Dermis microvascular lymphatic vessel endothelial cell (primary cell): ENCODE data around the gene PRKG1. TPM values are rescaled to one million over a fixed set of nuclear protein-coding genes. Genes with fewer than 3 reads are reported as not detected.
"Not testable (repeated sequence)": the region's sequence is repeated elsewhere in the genome, so short reads cannot be mapped to it uniquely, and the experiment has no call there.

Experiments used
- DNase-seq, 2 donors: peaks; one replicate each; pipeline versions ENCODE4 v3.0.0 to v3.0.0-alpha.2; 2010; ENCODE audit warnings: low read depth in 2 of 2
- total RNA-seq: library from RNA; depleted of rRNA; stranded (reverse); fragments of >200 nt; gene quantifications from 2 replicates; pipeline ENCODE4 v1.2.1, GENCODE V29; 2014

The PRKG1 gene
- total RNA-seq, 1 donor from 2014 or later, result 0.64 TPM

- no peak for DNase-seq
Observed at GRCh38 chr10:51377070-51377931, 303.0 kb downstream of the PRKG1 start.

DNA sequence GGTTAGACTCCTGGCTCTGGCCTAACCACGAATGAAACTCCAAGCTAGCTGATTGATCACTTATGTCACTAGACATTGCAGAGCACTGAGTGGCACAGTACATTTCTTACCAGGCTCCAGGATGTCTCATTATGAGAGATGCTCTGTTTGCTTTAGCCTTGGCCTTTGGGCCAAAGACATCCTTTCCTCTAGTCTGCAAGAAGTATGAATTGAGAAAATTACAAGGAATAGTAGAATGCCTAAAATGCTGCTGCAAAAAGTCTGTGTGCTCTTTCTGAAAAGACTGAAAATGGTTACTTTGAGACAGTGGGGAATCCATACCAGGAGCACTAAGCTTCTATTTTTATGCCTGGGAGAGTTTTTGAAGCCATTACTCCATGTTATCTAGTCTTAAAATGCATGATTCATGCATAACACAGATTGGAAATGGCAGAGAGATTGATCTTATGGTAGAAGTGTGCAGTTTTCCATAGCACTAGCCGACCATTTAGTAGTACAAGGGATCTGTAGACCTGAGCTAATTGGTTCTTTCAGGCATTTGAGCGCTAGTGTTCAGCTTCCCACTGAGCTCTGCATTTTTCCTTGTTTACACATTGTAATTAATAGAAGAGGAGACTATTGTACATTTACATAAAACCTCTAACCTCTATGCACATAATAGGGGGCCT is 303.8 kb downstream of the PRKG1 start:
- no peak for DNase-seq

DNA sequence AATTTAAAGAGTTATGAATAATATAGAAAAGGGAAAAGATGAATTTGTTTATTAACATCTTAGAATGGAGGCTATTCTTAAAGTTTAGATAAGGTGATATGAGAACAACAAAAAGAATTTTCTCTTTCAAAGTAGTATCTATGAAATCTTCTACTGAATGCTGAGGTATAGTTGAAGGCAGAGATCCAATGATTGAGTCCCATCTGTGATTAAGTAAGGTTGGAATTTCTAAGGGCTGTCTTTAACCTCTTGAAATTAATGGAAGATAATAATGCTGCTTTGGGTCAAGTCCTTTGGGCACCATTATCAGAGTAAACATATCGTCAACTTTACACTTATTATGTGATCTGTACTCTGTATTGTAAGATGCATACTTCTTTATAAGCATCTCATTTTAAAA is 307.9 kb downstream of the PRKG1 start:
- no peak for DNase-seq

GRCh38 chr10:51384971-51385370 is 310.7 kb downstream of the PRKG1 start:
- DNase-seq, result no peak

GRCh38 chr10:51386248-51386885 is 312.1 kb downstream of the PRKG1 start:
- no peak for DNase-seq

GRCh38 chr10:51389415-51390321 is 315.4 kb downstream of the PRKG1 start:
- DNase-seq, result peak in 1 of 2 donors; percentile 56

DNA sequence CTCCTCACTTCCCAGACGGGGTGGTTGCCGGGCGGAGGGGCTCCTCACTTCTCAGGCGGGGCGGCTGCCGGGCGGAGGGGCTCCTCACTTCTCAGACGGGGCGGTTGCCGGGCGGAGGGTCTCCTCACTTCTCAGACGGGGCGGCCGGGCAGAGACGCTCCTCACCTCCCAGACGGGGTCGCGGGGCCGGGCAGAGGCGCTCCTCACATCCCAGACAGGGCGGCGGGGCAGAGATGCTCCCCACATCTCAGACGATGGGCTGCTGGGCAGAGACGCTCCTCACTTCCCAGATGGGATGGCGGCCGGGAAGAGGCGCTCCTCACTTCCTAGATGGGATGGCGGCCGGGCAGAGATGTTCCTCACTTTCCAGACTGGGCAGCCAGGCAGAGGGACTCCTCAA is 318.7 kb downstream of the PRKG1 start:
- DNase-seq, result not testable (repeated sequence)

- no peak for DNase-seq
Observed at GRCh38 chr10:51394039-51394438, 319.8 kb downstream of the PRKG1 start.

DNA sequence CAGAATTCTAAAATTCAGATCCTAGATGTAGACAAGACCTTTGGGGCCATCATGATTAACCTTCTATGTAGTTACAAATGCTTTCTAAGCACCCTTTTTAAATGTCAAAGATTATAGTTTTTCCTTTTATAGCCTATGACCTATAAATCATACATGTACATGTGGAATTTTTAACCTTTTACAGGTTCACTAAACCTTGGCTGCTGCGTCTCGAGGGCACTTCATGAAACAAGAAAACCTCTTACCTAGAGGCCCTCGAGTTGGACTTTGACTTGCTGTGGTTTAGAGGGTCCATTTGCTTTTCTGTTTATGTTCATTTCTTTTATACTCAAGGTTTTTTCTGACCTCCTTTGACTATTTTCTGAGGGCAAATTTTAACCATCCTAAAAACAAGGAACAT is 323.0 kb downstream of the PRKG1 start:
- no peak for DNase-seq

- peak; percentile 71 to 90 for DNase-seq
Observed at GRCh38 chr10:51397695-51398094, 323.4 kb downstream of the PRKG1 start.

DNA sequence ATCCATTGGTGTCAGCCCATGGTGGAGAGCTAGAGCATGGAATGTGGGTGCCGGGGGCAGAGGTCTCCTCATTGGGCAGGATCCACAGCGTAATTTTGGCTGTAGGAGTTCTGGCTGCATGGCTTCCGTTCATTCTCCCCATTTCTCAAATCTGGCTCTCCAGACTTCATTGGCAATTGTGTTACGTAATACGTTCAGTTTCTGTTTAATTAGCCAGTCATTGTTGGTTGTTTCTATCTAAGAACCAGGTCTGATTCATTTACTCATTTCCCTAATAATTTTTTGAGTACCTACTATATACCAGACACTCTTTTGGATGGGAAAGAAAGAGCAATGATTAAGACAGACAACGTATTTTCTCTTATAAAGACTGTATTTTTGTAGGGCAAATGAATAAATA is 325.6 kb downstream of the PRKG1 start:
- no peak for DNase-seq

DNA sequence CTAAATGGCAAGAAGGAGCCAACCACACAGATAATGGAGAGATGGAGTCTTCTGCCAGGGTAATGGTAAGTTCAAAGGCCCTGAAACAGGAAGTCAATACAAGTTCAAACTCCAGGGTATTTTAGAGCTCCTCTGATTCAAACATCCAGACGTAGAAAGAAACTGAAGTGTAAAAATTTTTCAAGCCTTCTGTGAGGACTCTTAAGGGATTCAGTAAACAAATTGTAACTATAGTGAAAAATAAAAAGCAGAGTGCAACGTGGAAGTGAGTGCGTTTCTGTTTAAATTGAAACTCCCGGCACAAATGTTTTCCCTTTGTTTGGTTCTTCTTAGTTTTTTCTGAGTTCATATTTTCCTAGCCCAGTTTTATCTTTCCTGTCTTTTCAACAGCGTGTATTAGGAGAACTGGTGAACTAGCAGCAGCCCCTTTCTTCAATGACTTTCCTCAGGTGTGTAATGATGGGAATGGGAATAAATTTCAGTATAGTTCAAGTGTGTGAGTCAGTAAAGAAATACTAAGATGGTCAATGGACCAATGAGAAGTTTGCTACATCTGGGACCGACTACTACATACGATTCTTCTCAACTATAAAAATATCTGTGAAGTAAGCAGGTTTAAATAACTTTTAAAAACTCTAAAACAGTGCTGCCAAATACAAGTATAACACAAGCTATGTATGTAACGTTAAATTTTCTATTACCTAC is 326.3 kb downstream of the PRKG1 start:
- peak in 1 of 2 donors; percentile 4 for DNase-seq

DNA sequence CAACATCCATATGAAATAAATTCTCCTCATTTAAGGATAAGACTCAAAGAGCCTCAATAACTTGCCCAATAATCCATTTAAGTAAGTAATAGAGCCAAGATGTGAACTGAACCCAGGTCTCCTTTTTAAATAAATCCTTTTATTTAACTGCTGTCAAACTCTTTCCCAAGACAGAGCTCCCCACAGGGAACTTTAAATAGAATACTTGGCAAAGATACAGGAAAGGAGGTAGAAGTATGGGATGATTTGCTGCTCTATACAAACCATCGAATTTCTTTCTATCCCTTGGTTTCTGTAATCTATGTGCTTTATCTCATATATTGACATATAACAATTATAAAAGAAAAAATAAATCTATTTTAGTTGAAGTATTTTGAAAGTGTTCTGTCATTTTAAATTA is 329.2 kb downstream of the PRKG1 start:
- no peak for DNase-seq

DNA sequence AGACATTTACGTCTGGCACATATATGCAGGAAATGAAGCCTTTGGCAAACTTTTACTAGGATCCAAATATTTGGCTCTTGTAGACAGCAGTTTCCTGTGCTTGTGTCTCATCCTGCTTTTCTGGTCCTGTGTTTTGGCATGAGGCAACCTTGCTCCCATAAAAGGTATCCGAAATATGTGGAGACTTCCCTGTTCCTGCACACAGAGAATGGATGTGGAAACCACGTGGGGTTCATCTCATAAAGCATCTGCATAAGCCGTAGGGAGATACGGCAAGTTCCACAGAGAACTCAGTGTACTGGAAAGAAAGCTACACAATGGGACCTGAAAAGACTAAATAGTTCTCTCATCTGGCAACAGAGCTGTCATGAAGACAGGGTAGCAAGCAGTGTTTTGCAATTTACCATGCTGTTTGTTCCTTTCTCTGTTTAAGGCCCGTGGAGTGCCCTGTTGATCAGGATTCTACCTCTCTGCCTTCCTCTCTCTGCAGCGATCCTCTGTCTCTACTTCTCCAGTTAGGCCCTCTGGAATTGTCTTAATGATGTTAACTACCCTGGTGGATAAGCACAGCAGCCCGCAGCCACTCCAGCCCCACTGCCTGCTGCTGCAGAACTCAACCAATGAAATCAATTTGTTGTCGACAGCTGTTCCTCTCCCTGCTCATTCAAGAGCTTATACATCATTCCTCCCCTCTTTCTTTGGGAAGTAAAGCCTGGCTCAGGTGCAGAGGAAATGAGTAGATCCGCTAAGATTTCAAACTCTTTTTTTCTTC is 331.5 kb downstream of the PRKG1 start:
- peak; percentile 79 to 83 for DNase-seq

DNA sequence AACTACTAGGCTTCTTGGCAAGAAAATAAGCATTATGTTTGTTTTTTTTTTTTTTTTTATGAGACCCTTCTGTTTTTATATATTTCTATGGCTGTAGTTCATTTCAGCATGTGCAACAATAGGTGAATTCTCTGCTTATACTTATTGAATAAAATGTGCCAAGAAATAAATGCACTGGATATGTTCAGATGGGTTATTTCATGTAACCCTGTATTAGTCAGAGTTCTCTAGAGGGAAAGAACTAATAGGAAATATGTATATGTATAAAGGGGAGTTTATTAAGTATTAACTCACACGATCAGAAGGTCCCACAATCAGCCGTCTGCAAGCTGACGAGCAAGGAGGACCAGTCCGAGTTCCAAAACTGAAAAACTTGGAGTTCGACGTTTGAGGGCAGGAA is 332.3 kb downstream of the PRKG1 start:
- DNase-seq, result no peak

DNA sequence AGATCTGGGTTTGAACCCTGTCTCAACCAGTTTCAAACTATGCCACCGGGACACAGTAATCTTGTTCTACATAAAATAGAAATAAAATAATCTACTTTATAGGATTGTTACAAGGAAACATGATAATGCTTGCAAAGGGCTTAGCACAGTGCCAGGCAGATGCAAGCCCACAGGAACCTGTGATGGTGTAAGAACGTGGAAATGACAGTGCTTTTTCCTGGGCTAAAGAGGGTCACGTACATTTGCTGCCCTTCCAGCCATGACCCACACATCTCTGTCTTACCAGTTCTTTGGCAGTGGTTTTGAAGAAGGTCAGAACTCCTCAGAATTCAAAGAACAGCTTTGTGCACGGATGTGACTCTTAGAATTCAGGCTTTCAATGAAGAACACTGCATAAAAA is 342.2 kb downstream of the PRKG1 start:
- DNase-seq, result no peak

GRCh38 chr10:51419196-51420093 is 345.2 kb downstream of the PRKG1 start:
- DNase-seq, result no peak

DNA sequence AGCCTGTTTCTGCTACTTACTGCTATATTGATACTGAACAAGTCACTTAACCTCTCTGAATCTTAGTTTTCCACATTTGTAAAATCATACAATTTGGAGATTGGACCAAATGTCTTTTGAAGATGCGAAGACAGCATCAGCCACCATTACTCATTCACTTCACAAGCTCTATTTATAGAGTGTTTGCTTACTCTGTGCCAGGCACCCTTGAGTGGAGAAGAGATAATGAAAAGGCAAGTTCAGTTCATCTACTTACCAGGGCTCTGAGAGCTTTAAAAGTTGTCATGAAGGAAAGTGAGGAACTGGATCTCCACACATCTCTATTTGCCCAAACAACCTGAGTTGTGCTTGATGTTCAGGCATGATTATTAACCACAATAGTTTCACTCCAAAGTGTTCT is 347.6 kb downstream of the PRKG1 start:
- no peak for DNase-seq
